CD4-positive, alpha-beta T cell treated with Interleukin-2 at 100 ng/mL for 4 hours (primary cell): ENCODE data around the gene NRG3.

Experiments
- DNase-seq: peaks from one replicate; pipeline ENCODE4 v3.0.0-alpha.2; 2020; ENCODE audit warnings: low spot score

The NRG3 gene

DNA sequence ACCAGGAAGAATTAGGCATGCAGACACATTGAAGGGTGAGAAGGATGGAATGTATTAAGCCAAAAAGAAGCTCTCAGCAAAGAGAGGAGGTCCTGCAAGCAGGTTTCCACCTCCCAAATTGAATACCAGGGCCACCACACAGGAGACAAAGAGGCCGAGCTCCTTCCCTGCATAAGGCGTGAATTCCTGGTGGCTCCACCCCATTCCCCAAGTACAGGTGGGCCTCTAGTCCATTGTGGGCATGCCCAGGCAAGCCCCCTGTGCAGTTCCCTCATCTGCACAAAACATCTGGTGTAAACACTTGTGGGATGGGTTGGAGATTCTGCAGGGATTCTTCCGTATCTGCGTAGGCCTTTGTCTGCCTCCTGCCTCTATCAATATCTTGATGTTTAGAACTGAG, 817.5 kb downstream of the NRG3 start:
- DNase-seq: no peak

DNA sequence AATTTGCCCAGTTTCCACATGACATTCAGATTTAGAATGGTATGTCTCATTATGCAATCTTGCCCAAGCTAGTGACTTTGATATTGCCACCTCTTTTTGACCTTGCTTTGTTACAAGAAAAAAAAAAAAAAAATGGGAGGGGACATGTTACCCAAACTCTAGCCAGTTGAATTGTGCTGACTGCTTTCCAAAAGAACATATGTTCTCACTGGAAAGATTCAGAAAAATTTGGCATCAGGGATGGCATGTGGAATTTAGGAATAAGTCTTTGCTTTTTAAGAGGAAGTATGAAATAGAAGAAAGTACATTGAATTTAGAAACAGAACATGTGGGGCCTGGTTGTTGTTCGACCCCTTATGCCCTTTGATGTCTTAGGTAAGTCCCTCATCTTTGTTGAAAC, 846.8 kb downstream of the NRG3 start:
- no peak for DNase-seq

DNA sequence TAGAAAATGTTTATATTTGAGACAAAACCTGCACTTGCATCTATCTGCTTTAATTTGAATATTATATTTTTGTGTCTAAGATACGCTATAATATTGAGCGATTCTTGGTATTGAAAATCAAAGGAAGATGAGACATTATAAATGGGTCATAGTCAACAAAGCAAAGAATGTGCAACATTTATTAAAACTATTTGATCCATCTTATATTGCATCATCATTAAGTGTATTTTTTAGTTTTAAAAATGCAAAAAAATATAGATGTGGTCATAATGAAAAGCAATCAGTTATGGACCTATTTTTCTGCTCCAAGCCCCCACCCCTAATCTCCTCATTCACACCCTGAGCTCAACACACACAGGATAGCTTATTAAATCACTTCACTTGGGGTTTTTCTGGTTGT, 847.3 kb downstream of the NRG3 start:
- DNase-seq: no peak

DNA sequence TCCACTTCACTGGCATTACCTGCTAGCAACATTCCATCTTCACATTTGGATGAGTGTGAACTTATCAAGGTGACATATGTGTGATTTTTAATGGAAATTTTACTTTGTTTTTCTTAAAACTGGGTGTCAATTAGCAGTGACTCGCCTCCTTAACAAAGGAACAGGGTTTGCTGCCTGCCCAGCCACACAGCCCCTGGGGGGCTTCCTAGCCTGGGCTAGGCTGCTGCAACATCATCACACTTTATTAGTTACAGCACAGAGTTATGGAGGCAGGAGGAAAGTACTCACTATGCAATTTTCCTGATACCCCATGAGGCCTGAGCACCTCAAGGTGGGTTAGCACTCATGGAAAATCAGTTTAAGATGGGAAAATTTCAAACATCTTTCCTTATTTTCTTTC, 861.3 kb downstream of the NRG3 start:
- no peak for DNase-seq

DNA sequence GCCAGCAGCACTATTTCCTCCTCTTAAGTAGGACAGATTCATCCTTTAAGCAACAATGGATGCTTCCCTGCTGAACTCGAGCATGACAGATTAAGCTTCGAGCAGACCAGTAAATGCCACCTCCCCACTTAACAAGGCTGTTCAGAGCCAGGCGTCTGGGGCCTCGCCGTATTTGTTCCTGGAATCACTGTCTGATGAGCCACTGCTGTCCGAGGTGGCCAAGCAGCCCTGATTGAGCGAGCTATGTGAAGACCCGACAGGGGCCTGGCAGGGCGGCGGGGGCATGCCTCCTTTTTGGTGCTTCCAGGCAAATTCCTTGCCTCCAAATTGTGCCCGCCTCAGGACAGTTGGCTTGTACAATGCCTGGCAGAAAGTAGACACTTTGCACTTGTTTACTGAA, 862.6 kb downstream of the NRG3 start:
- DNase-seq: no peak

DNA sequence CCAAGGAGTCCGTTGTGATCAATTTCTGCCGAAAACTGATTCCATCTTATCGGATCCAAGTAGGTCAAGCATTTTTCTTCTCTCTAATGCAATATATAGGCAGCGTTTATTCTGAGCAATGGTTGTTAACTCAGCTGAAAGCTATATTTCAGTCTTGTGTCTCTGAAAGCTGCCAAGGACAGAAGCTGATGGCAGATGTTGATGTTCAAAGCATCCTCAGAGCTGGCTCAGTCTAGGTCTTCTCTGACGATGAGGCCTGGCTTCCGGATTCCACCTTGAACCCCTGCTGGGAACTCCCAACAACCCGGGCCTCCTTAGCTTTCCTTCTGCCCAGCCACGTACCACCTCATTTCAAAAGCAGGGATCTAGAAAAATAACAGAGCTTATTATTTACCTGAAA, 863.6 kb downstream of the NRG3 start:
- DNase-seq: no peak

DNA sequence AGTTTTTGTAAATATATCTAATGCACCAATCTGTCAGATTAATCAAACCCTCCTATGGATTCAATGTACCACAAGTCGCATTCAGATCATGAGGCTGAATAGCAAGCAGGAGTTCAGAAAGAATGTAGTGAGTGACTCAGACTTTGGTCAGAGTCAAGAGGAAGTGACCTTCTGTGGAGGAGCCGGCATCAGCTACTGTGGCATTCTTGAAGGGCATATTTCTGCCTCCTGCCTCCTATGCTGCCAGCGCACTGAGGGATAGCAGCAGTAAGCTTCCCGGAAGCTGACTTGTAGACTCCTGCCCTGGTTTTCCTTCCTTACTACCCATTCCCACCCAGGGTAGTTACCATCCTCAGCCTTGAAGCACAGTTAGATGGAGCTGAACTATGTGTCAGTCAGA, 867.5 kb downstream of the NRG3 start:
- DNase-seq: no peak

DNA sequence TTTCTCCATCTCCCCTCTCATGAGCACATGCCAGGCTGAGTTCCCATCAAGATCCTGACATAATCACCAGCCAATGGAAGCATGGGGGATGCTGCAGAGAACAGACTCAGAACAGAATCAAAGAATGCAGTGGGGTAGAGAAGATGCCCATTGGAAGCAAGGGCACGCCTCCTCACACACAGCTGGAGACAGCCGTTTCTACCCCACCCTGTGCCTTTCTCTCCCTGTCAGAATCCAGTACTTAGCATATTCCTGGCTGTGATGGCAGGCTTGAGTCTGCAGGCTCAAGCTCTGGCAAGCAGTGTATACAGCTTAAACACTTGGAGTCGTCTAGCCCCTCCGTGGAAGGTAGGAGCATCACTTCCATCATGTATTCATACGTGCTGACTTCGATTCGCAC, 867.9 kb downstream of the NRG3 start:
- DNase-seq: no peak

DNA sequence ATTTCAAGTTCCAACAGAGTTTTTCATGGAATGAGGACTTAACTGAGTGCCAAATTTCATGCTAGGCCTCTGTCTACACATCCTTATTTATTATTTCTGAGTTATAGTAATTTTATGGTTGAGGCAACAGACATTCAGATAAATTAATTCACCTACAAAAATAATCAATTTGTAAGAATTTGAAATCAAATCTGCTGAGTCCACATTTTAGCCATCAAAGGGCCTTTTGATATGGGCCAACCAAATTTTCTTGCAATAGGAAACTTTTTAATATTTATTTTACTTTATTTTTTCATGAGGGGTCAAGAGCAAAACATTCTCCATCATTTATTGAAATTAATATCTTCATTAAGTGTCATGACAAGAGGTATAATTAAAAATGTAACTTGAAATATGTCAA, 875.5 kb downstream of the NRG3 start:
- DNase-seq: no peak

DNA sequence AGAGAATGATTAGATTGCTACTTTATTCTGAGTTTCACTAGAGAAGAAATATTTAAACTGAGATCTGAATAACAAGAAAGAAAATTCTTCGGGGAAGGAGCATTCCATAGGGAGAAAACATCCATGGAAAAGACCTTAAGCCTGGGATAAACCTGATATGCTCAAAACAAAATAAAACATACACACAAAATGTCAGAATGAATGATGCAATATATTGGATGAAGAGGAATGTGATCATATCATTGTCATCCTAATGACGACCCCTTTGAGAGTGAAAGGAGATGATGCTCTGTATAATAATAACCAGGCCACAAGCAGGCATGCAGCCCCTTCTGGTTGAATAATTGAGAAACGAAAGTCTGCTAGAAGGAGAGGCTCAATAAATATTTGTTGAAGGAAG, 882.4 kb downstream of the NRG3 start:
- no peak for DNase-seq

DNA sequence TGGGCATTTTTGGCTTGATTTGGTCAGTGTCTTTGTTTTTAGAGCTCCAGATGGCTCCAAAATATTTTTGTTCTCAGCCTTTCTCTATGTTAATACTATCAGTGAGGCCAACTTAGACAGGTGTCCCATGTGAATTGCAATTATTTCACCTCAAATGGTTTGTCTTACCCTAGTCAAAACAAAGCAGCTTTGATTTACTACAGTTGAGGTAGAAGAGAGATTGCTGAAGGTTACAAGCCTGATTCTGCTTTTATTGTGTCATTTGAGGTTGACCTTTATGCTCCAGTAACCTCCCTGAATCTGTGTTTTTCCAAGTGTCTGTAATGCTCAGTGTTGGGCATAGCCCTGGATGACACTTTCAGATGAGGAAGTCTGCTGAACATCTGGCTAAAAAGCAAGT, 882.9 kb downstream of the NRG3 start:
- no peak for DNase-seq

DNA sequence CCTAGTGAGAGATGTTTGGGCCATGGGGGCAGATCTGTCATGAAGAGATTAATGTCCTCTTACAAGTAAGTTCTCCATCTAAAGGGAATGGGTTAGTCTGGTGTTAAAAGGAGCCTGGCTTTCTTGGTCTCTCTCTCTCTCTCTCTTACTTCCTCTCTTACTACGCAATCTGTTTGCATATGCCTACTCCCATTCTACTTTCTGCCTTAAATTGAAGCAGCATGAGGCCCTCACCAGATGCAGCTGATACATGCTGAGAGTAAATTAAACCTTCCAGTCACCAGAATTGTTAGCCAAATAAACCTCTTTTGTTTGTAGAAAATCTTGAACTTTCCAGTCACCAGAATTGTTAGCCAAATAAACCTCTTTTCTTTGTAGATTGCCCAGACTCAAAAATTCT, 884.1 kb downstream of the NRG3 start:
- no peak for DNase-seq

DNA sequence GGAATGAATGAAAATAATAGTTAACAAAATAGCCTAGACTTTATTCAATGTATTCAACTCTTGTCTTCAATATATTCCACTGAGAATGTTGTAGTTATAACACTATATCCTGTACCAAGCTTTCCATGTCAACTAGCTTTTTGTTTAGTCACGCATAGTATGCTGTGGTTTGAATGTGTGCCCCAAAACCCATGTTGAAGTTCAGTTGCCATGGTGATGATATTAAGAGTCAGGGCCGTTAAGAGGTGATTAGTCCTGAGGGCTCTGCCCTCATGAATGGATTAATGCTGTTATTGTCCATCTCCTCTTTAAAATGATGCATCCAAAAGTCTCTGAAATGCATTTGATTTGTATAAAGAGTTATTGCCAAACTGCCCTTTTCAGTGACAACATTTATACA, 887.6 kb downstream of the NRG3 start:
- DNase-seq: no peak

DNA sequence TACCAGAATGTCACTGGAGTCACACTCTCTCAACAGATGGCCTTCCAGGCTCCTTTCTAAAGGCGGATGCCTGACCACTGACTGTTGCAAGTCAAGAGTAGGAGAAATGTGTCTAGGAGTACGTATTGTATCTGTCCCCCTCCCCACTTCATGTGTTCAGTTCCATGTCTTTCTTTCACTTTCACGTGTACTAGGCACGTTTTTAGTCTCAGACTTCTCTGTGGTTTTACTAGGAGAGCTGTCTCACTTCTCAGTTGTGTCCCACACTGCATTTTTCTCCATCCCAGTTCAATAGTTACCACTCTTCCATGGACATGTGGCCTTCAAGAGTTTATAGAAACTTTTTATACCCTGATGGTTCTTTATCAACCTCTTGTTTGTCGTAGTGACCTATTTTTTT, 893.0 kb downstream of the NRG3 start:
- no peak for DNase-seq

DNA sequence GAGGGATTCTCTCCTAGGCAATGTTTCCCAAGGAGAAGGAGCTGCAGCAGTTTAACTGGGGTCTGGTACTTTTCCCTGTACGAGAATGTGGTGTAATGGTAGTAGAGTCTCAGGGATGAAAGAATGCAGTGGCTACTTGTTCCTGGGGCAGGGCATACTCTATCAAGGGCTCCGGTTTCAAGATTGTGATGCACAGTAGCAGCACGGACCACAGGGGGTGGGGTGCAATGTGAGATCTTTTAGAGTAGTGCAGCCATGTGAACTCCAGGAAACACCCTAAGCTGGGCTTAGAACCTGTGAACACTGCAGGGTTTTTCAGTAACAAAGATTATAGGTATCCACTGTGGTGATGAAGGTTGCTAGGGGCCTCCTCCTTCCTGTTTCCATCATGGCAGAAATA, 903.9 kb downstream of the NRG3 start:
- no peak for DNase-seq

DNA sequence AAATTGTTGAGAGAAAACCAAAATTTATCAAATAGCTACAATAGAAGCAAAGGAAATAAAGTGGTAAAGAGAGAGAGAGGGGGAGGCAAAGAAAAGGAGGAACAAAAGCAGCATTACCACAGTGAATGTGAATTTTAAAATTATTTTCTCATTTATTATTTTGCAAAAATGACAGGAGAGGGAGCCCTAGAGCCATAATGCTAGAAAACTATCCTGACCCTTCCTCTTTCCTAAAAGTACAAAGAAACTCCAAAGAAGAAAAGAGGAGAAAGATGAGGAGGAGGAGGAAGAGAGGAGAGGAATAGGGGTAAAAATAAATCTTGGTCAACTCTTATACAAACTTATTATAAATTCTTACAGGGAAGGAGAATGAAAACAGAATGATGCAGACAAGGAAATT, 921.5 kb downstream of the NRG3 start:
- no peak for DNase-seq

DNA sequence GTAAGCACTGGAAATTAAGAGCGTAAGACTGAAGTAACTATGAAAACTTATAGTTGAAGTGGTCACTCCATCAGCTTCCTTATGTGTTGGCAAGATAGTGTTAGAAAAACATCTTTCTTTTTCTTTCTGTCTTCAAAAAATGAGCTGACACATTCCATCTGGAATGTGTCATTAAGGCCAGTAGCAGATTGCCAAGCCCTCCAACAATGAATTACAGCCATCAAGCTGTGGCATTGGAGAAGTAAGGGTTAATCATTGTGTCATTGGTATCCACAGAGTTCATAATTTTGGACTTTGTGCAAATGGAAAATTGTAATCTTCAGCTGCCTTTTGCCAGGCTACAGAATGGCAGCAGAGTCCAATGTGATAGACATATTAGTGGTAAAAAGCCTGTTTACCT, 926.3 kb downstream of the NRG3 start:
- DNase-seq: no peak

DNA sequence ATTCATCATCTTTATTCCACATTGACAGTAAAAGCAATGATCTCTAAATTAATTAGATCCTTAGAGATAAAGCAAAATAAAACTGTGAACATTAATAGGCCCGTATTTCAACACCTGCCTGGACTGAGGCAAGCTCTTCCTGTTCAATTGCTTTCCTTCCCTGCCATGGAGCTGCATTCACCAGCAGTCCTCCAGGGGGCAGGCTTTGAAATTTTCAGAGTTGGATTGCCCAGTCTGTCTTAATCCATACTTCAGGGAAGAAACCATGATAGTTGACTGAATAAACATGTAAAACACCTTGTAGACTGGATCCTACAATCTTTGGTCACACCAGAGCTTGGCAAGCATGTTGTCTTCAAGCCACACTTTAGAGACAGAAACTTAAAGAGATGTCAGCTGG, 936.6 kb downstream of the NRG3 start:
- DNase-seq: no peak

DNA sequence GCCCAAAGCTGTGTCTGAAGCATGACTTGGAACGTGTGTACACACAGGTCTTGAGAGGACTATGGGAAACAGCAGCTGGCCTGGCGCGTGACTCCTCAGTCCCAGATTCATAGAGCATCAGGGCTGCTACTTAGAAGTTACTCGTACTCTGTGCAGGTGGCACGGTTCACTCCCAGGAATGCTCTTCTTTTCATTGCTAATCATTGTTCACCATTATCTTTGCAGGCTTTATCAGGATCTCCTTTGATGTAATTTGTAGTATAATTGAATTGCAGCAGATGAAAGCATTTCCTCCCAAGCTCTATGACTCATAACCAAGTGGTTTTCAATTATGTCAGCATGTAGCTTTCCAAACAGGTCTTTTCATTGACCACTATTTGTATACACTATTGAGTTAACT, 938.9 kb downstream of the NRG3 start:
- no peak for DNase-seq

DNA sequence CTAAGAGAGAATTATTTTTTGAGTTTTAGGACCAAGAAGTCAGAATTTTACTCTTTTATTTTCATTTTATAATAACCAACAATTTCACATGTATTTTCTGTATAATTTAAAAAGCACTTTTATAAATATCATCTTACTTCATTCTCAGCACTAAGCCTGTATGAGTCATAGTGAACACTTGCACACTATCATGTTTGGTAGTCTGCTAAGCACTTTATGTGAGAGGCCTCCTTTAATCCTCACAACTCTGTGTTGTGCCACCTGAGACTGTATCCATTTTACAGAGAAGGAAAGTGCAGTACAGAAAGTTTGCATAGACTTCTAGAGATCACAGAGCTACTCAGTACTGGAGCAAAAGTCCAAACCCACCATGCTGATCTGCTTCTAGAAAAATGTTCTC, 939.6 kb downstream of the NRG3 start:
- DNase-seq: no peak

DNA sequence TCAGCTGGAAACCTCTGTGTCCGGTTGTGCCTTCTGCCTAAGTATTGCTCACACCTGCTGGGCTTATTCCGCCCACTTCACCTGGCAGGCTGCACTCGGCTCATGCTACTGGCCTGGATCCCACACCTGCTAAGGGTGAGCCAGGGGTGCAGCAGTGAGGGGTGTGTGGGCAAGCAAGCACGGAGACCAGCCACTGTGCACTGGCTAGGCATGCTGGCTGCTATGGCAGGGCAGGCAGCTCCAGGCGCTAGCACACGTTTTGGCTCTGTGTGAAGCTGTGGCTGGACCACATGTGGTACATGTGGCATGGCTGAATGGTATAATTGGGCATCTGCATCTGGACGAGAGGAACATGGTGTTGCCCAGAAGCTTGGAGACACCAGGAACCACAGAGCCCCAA, 940.7 kb downstream of the NRG3 start:
- no peak for DNase-seq

DNA sequence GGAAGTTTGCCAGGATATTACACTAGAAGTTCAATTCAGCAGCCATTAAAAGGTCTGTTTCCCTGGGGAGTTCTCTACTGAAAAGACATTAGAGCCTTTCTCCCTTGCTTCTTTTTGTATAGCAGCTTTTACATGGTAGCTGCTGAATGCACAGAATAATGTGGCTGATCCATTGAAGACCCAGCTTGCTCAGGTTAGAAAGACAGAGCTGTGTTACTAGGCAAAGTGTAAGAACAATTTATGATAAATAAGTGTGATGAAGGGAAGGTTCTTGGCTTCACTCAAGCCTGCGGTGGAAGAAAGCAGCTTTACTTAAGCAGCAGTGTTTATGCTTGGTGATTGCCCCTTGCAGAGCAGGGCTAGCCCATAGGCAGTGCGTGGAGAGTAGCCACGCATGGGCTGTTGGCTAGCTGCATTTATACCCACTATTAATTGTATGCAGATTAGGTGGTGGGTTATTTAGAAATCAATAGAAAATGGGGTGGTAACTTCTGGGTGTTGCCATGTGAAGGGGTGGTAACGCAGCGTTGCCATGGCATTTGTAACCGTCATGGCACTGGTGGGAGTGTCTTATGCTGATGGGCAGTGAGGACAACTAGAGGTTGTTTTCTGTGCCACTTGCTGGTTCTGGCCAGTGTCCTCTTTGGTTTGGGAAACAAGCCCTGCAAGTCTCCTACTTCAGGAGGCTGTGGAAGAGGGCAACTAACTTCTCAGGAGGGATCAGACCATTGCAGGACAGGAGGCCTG, 942.9 kb downstream of the NRG3 start:
- DNase-seq: no peak

DNA sequence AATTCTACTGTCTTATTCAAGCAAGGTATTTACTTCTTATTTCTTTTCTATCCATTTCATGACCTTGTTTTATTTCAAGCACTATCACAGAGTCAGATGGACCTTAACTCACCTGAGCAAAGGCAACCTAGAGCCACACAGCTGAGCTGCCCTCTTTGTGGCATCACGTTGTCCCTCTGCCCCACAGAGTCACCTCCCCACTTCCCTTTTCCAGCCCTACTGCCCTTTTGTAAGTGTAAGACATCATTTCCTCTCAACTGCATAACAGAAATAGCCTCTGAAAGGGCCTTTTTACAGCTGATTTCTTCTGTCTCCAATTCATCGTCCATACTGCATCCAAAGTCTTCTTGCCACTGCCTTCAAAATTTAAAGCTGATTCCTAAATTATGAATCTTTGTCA, 946.0 kb downstream of the NRG3 start:
- DNase-seq: no peak

DNA sequence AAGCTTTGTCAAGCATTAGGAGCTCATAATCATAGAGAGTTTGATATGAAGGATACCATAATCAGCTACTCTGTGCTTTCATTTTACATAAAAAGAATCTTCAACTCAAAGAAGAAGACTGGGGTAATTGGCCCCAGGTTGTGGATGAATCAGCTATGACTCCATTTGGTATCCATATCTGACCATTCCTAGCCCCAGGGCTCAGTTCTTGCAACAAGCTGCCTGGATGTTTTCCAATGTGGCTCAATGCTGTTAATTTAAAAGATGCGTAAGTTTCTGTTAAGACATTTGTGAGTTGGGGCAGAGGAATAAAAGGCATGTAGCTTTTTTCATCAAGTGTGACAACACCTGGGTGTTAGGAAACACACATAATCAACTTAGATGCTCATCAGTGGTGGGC, 951.1 kb downstream of the NRG3 start:
- no peak for DNase-seq

DNA sequence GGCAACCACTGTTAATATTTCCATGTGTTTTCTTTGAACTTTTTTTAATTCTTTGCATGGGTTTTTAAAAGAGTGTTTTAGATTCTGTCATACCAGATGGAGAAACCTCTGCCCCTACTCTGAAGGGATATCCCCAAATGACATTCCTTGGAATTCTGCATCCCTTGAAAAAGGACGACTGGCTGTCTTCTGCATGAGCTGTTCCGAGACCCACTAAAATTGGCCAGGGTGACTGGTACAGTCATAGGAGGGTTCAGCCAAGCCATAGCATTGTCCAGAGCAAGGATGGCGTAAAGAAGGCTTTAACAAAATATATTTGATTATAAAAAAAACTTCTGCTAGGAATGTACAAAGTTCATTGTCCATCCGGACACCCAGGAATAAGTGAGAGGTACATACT, 952.9 kb downstream of the NRG3 start:
- DNase-seq: no peak
